Osteocyte (in vitro differentiated cells): Measurements from ENCODE around the gene PDE4B. TPM values are rescaled to one million over a fixed set of nuclear protein-coding genes. Genes with fewer than 3 reads are reported as not detected.

Experiments used
- DNase-seq: peaks from one replicate; pipeline ENCODE4 v3.0.0; 2021; ENCODE audit warnings: mixed read lengths; ENCODE audit not compliant: unreplicated experiment; ENCODE audit errors: extremely low spot score
- H3K27ac Mint-ChIP-seq: one replicate; pipeline ENCODE4 v1.8.0; 2021; ENCODE audit warnings: mild to moderate bottlenecking, mixed read lengths; ENCODE audit not compliant: unreplicated experiment
- H3K27me3 Mint-ChIP-seq: one replicate; pipeline ENCODE4 v1.8.0; 2021; ENCODE audit warnings: mixed read lengths; ENCODE audit not compliant: unreplicated experiment
- H3K36me3 Mint-ChIP-seq: one replicate; pipeline ENCODE4 v1.8.0; 2021; ENCODE audit warnings: mixed read lengths; ENCODE audit not compliant: unreplicated experiment
- H3K4me1 Mint-ChIP-seq: one replicate; pipeline ENCODE4 v1.8.0; 2021; ENCODE audit warnings: mixed read lengths; ENCODE audit not compliant: unreplicated experiment
- H3K4me3 Mint-ChIP-seq: one replicate; pipeline ENCODE4 v1.8.0; 2021; ENCODE audit warnings: mild to moderate bottlenecking, moderate library complexity, mixed read lengths; ENCODE audit not compliant: unreplicated experiment
- H3K9me3 Mint-ChIP-seq: one replicate; pipeline ENCODE4 v1.8.0; 2021; ENCODE audit warnings: mixed read lengths; ENCODE audit not compliant: unreplicated experiment
- total RNA-seq: library from RNA; stranded (reverse); gene quantifications from 2 replicates; pipeline ENCODE4 v1.2.1, GENCODE V29; 2021
- TF ChIP-seq, protein P1 (sequence below): fragments of 200-600 bp; sonication (generic); IDR thresholded peaks from 2 replicates; pipeline ENCODE4 v1.5.0; 2021; ENCODE audit warnings: antibody characterized with exemption, mild to moderate bottlenecking, moderate library complexity

Gene PDE4B
- total RNA-seq, 1 donor from 2014 or later = 53.1 TPM

- Mint-ChIP-seq H3K4me1 (peaks cover 74% of the 10 kb centered on the region), H3K36me3 (peaks cover 2% of the 10 kb centered on the region), H3K27ac (no peak overlapping the region), H3K27me3 (no peaks in the 10 kb centered on the region), H3K9me3 (no peaks in the 10 kb centered on the region), H3K4me3 (no peak overlapping the region)
- TF ChIP-seq, protein P1, sequence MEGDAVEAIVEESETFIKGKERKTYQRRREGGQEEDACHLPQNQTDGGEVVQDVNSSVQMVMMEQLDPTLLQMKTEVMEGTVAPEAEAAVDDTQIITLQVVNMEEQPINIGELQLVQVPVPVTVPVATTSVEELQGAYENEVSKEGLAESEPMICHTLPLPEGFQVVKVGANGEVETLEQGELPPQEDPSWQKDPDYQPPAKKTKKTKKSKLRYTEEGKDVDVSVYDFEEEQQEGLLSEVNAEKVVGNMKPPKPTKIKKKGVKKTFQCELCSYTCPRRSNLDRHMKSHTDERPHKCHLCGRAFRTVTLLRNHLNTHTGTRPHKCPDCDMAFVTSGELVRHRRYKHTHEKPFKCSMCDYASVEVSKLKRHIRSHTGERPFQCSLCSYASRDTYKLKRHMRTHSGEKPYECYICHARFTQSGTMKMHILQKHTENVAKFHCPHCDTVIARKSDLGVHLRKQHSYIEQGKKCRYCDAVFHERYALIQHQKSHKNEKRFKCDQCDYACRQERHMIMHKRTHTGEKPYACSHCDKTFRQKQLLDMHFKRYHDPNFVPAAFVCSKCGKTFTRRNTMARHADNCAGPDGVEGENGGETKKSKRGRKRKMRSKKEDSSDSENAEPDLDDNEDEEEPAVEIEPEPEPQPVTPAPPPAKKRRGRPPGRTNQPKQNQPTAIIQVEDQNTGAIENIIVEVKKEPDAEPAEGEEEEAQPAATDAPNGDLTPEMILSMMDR = no peak
- no peak for DNase-seq
These were observed 476.5 kb downstream of the PDE4B start for GRCh38 chr1:66269222-66269621.

- H3K4me3 Mint-ChIP-seq = no peak overlapping the region
- H3K27ac Mint-ChIP-seq = no peak overlapping the region
- no peaks in the 10 kb centered on the region for H3K9me3 Mint-ChIP-seq
- no peaks in the 10 kb centered on the region for H3K27me3 Mint-ChIP-seq
- peaks cover 2% of the 10 kb centered on the region for H3K36me3 Mint-ChIP-seq
- TF ChIP-seq, protein P1 = no peak
- no peak for DNase-seq
- H3K4me1 Mint-ChIP-seq = peaks cover 75% of the 10 kb centered on the region
These were observed 477.6 kb downstream of the PDE4B start for GRCh38 chr1:66270119-66270812.

- no peaks in the 10 kb centered on the region for H3K9me3 Mint-ChIP-seq
- peak; percentile 87 for DNase-seq
- H3K27ac Mint-ChIP-seq = peak overlapping the region; percentile 92
- no peaks in the 10 kb centered on the region for H3K27me3 Mint-ChIP-seq
- peaks cover 75% of the 10 kb centered on the region for H3K4me1 Mint-ChIP-seq
- TF ChIP-seq, protein P1 = no peak
- H3K4me3 Mint-ChIP-seq = peak overlapping the region; percentile 61
- peaks cover 2% of the 10 kb centered on the region for H3K36me3 Mint-ChIP-seq
These were observed 478.7 kb downstream of the PDE4B start for GRCh38 chr1:66271216-66271903.

- peaks cover 71% of the 10 kb centered on the region for H3K4me1 Mint-ChIP-seq
- H3K27ac Mint-ChIP-seq = peak overlapping the region; percentile 92
- peak overlapping the region; percentile 61 for H3K4me3 Mint-ChIP-seq
- peaks cover 2% of the 10 kb centered on the region for H3K36me3 Mint-ChIP-seq
- TF ChIP-seq, protein P1 = no peak
- H3K9me3 Mint-ChIP-seq = no peaks in the 10 kb centered on the region
- no peaks in the 10 kb centered on the region for H3K27me3 Mint-ChIP-seq
- no peak for DNase-seq
These were observed 479.2 kb downstream of the PDE4B start for GRCh38 chr1:66271904-66272254.

GRCh38 chr1:66273656-66274055 is 481.0 kb downstream of the PDE4B start:
- peaks cover 75% of the 10 kb centered on the region for H3K4me1 Mint-ChIP-seq
- no peak for DNase-seq
- no peaks in the 10 kb centered on the region for H3K27me3 Mint-ChIP-seq
- no peaks in the 10 kb centered on the region for H3K9me3 Mint-ChIP-seq
- no peak overlapping the region for H3K4me3 Mint-ChIP-seq
- peaks cover 2% of the 10 kb centered on the region for H3K36me3 Mint-ChIP-seq
- H3K27ac Mint-ChIP-seq = peak overlapping the region; percentile 92
- TF ChIP-seq, protein P1 = no peak
